ENCODE measurements around the gene THSD1.
"Not testable (repeated sequence)": the region's sequence is repeated elsewhere in the genome, so short reads cannot be mapped to it uniquely, and the experiment has no call there.

The THSD1 gene

GRCh38 chr13:52408071-52408658 is 2.2 kb upstream of the THSD1 start:
- not testable (repeated sequence) for DNase-seq (ENCODE audit: low spot score)

GRCh38 chr13:52407436-52407835 is 1.5 kb upstream of the THSD1 start:
- not testable (repeated sequence) for DNase-seq (ENCODE audit: low spot score)

GRCh38 chr13:52406629-52407028 is 657 bp upstream of the THSD1 start:
- DNase-seq (ENCODE audit: low spot score): no peak

GRCh38 chr13:52405369-52405766 is 604 bp downstream of the THSD1 start:
- DNase-seq (ENCODE audit: low spot score): no peak

GRCh38 chr13:52399708-52400107 is 6.3 kb downstream of the THSD1 start:
- DNase-seq (ENCODE audit: low spot score): no peak

GRCh38 chr13:52399046-52399445 is 6.9 kb downstream of the THSD1 start:
- DNase-seq (ENCODE audit: low spot score): no peak

- DNase-seq (ENCODE audit: low spot score): no peak
Measured at GRCh38 chr13:52395704-52396103, 10.3 kb downstream of the THSD1 start.

- no peak for DNase-seq (ENCODE audit: low spot score)
Measured at GRCh38 chr13:52394586-52394985, 11.4 kb downstream of the THSD1 start.

GRCh38 chr13:52393572-52394357 is 12.2 kb downstream of the THSD1 start:
- DNase-seq (ENCODE audit: low spot score): no peak

GRCh38 chr13:52387721-52388120 is 18.3 kb downstream of the THSD1 start:
- no peak for DNase-seq (ENCODE audit: low spot score)

GRCh38 chr13:52385870-52386269 is 20.1 kb downstream of the THSD1 start:
- DNase-seq (ENCODE audit: low spot score): no peak

GRCh38 chr13:52383366-52383765 is 22.6 kb downstream of the THSD1 start:
- DNase-seq (ENCODE audit: low spot score): no peak

GRCh38 chr13:52378312-52378711 is 27.7 kb downstream of the THSD1 start:
- DNase-seq (ENCODE audit: low spot score): no peak

- no peak for DNase-seq (ENCODE audit: low spot score)
Measured at GRCh38 chr13:52377898-52378297, 28.1 kb downstream of the THSD1 start.

- no peak for DNase-seq (ENCODE audit: low spot score)
Measured at GRCh38 chr13:52374873-52375411, 31.0 kb downstream of the THSD1 start.

GRCh38 chr13:52374389-52374788 is 31.6 kb downstream of the THSD1 start:
- DNase-seq (ENCODE audit: low spot score): no peak

GRCh38 chr13:52373277-52373676 is 32.7 kb downstream of the THSD1 start:
- DNase-seq (ENCODE audit: low spot score): not testable (repeated sequence)

GRCh38 chr13:52371736-52372247 is 34.2 kb downstream of the THSD1 start:
- DNase-seq (ENCODE audit: low spot score): no peak

GRCh38 chr13:52366291-52366690 is 39.7 kb downstream of the THSD1 start:
- no peak for DNase-seq (ENCODE audit: low spot score)

- DNase-seq (ENCODE audit: low spot score): not testable (repeated sequence)
Measured at GRCh38 chr13:52362169-52362887, 43.6 kb downstream of the THSD1 start.

- DNase-seq (ENCODE audit: low spot score): no peak
Measured at GRCh38 chr13:52361225-52361624, 44.7 kb downstream of the THSD1 start.

- DNase-seq (ENCODE audit: low spot score): no peak
Measured at GRCh38 chr13:52359534-52359933, 46.4 kb downstream of the THSD1 start.

- DNase-seq (ENCODE audit: low spot score): no peak
Measured at GRCh38 chr13:52356327-52356726, 49.6 kb downstream of the THSD1 start.
